ENCODE results near the gene TMEM132D.
"Not testable (repeated sequence)": the region's sequence is repeated elsewhere in the genome, so short reads cannot be mapped to it uniquely, and the experiment has no call there.

TMEM132D gene

DNA sequence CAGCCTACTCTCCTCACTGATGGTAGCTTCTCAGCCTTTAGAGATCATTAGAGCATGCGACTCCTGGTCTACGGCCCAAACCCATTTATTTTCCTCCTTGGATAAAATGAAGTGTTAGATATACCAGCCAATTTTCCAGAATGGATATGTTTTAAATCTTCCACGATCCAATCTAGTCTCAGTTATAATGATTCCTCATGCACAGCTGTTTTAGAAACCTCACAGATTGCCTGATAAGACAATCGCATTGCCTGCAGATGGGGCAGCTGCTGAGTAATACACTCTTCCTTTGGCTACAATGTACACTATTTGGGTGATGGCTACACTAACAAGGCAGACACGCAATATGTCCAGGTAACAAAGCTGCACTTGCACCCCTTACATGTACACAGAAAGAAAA, 823.4 kb downstream of the TMEM132D start:
- DNase-seq = no peak

DNA sequence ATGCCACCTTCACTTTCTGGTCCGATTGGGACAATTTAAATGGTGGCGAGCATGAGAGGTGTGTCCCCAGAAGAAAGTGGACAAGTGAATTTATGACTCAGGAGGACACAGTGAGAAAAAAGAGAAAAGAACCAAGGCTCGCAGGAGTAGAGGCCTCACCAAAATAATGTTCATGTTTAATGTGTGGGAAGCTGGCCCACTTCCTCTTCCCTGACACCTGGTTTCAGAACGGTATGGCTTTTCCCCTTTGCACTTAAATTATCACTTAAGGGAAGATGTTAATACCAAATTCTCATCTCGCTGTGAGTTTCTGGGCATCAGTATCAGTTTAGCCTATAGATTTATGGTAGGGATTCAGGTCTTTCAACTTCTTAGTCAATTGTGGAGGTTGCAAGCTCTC, 824.1 kb downstream of the TMEM132D start:
- no peak for DNase-seq

DNA sequence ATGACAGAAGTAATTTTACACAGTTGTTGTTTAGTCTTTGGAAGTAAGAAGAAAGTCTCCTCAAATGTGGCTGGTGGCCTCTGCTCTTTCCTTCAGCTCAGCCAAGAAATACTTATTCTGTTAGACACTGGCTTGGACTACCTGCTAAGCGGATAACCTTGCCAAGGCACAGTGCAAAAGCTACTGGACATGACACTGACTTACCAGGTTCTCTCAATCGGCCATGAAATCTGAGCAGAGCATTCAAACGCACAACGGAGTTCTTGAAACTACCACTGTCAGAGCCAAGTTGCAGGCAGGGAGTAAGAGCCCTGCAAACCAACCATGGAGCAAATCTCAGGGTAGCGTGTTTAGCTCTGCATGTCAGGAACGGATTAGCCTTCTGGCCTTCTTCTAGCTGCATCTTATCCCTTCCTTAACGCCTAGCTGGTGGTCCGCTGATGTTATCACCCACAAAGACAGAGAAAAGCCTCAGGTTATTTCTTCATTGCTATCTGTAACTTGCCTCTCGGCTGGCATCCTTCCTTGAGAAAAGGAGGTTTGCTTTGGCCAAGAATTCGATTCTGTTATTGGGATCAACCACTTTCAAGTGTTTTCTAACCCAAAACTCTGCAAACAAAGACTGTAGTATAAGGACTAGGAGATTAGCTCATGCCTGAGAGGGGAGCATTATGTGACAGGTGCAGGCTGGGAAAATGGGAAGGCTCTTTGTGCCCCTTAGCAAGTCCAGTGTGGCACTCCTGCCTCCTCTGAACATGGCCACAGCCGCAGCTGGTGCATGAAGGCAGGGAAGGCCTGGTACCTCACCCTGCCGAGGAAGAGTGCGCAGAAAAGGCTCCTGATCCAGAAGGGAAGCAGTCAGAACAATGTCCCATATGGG, 827.1 kb downstream of the TMEM132D start:
- DNase-seq = no peak

DNA sequence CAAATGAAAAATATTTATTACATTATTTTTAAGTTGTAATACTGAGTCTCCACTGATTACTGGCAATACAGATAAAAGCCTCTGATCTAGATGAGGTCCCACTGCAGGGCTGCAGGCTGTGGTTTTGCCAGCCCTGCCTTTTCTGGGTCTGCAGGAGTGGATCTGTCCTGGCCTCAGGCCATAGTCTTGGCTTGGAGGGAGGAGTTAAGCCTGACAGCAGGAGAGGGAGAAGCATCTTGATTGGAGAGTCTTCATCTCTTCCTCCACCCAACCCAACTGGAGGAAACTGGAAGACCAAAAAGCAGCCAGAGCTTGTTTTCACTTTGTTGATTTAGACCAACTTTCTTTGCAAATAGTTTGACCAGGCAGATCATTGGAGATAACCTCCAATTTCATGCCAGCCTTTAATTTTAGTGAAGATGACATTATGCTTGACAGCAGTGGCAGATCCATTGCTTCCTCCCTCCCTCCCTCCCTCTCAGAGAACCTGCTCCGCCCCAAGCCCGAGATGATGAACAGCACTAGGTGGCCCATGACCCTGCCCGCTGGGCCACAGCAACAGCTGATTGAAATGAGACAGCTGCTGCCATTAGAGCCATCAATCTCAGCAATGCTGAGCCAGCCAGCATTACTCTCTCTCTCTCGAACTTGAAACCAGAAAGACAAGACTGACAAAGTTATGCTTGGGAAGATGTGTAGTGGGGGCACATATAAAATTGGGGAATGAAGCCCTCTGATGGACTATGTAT, 828.2 kb downstream of the TMEM132D start:
- no peak for DNase-seq

DNA sequence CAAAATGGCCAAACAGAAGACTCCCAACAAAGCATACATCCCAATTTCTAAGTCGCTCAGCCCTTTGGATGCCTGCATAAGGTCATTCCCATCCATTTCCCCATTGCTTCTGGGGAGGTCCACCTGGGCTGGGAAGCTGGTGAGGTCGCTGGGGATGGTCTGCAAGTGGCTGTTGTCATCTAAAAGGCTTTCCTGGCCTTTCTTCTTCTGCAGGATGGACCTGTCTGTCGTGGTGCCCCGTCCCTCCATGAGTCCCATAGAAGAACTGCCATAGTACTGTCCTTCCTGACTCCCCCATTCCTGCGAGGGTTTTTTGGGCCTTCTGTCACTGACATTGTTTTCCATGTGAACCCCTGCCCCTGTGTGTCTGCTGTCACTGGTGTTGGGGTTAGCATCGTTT, 829.4 kb downstream of the TMEM132D start:
- DNase-seq = no peak

DNA sequence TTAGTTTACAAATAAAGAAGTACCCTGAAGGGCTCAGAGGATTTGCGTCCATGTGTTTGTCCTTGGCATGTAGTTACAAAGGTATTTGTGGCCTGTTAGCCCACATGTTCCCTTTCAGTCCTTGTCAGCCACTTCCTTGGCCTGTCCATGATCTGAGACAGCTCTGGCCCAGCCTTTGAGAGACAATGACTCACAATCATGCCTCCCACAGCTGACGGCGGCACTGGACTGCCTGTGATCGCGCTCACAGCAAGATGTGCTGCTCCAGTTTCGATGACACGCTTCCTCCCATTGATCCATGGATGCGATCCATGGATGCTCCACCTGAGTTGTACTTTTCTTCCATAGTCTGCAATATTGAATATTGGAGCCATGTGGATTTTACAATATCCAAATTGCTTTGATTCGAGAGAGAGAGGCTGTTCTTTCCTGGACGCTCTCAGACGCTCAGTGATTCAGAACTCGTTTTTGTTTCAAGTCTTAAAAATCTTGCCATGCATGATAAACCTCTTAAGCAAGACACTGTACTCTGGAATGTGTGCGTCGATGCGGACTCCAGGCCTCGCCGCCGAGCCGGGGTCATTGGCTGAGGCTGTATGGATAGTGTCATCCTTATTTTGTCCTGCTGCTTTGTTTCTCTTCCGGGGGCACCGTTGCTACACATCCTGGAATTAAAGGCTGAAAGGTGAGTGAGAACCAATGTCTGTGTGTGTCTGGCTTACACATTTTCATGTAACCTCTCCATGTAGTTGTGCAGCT, 830.5 kb downstream of the TMEM132D start:
- DNase-seq = no peak

DNA sequence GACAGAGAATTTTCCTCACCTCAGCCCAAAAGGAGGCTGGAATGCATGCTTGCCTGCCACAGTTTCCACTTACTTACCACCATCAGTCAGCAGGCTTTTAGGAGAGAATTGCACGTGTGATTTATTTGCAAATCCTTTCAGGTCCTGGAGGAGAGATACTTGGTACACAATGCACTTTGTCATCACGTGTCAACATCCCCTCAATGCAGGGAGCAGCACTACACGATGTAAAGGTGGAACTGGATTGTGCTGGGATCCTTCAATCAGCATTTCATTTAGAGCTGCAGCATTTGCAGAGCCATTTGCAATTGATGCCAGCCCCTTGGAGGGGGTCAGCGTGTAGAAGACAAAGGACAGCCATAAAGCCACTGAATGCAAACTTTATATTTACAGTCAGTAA, 832.5 kb downstream of the TMEM132D start:
- no peak for DNase-seq

DNA sequence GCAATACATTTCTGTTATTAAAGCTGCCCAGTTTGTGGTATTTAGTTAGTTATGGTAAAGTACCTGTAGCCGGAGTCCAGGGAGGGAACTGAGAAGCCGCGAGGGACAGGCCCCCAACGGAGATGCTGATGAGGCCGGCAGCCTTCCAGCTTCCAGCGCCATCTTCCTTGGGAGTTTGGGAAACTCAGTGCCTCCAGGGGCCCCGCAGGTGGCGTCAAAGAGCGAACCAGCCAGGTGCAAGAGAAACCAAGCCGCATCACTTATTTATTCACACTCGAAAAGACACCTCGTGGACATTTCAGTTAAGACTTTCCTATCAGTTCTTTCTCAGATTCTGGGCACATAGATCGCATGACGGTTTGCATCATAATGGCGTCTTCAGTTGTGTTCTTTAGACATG, 833.9 kb downstream of the TMEM132D start:
- DNase-seq = no peak

DNA sequence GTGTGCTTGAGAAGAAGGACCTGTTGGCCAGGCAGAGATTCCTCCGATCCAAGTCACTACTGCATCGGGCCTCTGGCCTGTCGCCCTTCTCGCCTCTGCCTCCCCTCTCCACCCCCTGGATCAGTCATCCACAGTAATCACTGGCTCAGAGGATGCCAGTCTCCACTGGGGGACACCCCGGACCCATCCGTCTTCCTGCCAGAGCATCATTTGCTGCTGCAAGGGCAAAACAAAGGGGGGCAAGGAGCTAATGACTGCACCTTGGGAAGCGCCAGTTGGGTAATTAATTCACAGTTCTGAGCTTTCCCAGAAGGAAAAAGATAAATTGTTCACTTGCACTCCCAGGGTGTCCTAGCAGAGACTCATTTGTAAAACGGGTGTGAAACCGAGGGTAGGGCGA, 835.1 kb downstream of the TMEM132D start:
- no peak for DNase-seq

DNA sequence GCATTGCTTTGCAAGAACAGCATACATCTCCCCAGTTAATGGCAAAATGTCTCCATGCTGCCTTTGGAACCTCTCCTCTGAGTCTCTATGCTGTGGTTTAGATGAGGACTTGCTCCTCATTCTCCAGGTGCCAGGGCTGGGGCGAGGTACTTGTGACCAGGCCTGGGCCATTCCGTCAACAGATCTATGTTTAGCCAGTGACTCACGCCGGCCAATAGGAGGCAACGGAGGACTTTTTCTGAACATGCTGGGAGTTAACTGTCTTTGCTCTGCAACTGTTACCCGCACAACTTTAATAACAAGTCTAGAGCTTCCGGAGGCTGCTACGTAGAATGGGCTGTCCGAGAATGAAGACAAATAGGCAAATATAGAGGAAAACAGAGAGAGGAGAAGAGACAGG, 836.3 kb downstream of the TMEM132D start:
- no peak for DNase-seq

DNA sequence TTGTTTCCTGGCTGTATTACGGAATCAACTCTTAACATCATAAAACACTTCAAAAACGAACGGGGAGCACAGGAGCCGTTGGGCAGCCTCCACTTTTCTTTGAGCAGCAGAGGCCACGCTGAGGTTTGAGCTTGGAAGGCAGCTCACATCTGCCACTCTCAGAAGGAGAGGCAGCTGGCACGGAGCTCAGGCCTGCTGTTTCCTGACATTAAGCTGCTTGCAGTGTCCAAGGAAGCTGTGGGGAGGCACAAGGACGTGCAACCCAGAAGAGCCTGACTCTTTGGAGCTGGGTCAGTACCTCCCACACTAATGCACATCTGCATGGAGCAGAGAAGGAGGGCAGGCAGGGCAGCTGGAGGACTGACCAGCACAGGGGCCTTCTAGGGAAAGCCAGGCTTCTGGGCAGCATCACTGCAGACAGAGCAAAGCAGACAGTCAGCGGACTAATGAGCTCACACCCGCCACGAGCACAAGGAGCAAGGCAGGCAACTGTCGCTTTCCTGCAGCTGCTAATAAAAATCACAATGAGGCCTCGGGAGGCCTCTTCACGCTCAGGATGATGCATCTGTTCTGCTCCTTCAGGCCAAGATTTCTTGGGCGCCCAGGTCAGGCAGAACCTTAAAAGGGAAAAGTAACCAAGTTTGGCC, 839.5 kb downstream of the TMEM132D start:
- no peak for DNase-seq

DNA sequence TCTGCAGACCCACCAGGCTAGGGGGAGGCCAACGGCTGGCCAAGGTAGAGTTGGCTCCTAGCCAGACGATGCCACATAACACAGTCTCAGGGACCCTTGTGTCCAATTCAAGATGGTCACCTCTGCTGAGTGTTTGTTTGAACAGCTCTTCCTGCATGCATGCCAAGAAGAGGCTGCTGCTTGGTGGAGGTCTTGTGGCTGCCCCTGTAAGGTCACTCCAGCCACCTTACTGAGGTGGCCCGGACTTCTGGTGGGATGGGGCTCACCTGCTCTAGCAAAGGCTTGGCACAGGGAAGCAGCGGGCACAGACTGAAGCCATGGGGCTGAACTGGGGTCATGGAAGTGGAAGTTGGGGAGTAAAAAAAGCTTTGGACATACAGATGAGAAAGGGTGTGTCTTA, 840.2 kb downstream of the TMEM132D start:
- no peak for DNase-seq

DNA sequence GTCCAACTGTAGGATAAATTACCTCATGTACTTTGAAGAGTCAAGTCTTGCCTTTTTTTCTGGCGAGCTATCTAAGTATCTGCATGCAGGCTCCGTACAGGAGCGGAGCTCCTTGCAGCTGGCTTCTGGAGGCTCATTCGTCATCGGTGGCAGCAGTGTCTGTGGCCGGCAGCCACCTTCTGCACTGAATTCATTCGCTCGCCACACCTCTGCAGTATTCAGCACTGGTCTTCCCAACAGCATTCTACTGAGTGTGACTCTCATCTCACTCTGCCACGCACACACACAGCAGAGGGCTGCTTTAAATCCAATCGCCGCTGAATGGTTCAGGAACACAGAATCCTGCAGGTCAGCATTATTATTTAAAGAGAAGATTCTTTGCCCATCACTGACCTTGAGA, 850.6 kb downstream of the TMEM132D start:
- DNase-seq = no peak

DNA sequence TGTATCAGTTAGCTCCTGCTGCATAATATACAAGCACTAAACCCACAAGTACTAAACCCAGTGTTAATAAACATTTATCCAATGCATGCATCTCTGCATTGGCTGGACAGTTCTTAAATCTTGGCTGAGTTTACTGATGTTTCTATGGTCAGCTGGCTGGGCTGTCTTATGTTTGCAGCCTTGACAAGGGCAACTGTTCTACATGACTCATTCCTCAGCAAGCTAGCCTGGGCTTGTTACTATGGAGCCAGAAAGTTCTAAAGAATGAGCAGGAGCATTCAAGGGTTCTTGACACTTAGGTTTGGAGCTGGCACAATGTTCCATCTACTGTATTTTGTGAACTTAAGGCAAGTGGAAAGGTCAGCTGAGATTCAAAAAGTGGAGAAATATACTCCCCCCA, 851.5 kb downstream of the TMEM132D start:
- no peak for DNase-seq

DNA sequence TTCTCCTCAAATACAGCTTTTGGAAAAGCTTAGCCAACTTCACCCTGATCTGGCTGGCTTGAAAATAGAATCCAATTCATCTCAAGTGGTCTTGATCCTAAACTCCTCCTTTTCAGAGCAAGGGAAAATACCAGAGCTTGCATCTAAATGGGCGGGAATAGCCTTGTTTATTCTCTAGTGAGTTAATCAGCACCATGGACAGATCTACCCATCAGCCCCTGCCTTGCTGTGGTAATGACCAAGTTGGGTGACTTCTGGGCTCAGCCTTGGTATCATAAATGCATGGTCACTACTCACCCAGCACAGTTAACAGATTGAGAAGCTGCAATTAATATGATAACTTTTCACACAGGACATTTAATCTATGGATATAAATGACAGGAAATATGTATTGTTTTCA, 853.9 kb downstream of the TMEM132D start:
- DNase-seq = no peak

DNA sequence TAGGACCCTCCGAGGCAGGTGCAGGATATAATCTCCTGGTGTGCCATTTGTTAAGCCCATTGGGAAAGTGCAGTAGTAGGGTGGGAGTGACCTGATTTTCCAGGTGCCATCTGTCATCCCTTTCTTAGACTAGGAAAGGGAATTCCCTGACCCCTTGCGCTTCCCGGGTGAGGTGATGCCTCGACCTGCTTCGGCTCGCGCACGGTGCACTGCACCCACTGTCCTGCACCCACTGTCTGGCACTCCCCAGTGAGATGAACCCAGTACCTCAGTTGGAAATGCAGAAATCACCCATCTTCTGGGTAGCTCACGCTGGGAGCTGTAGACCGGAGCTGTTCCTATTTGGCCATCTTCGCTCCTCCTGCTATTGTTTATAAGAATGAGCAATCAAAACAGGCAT, 860.5 kb downstream of the TMEM132D start:
- not testable (repeated sequence) for DNase-seq

DNA sequence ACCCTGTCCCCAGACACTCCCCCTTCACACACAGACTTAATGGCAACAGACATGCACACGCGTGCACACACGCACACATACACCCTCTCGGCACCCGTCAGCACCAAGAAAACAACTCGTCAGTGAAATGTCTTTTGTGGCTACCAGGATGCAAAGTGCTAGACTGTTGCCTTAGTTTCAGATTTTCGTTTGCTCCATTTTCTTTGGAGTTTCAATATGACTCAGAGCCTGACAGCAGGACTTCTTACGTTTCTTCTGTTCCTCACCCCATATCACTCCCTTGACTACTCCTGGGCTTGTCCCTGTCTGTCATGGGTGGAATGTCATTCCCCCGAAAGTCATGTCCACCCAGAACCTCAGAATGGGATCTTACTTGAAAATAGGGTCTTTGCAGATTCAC, 867.7 kb downstream of the TMEM132D start:
- DNase-seq = no peak

DNA sequence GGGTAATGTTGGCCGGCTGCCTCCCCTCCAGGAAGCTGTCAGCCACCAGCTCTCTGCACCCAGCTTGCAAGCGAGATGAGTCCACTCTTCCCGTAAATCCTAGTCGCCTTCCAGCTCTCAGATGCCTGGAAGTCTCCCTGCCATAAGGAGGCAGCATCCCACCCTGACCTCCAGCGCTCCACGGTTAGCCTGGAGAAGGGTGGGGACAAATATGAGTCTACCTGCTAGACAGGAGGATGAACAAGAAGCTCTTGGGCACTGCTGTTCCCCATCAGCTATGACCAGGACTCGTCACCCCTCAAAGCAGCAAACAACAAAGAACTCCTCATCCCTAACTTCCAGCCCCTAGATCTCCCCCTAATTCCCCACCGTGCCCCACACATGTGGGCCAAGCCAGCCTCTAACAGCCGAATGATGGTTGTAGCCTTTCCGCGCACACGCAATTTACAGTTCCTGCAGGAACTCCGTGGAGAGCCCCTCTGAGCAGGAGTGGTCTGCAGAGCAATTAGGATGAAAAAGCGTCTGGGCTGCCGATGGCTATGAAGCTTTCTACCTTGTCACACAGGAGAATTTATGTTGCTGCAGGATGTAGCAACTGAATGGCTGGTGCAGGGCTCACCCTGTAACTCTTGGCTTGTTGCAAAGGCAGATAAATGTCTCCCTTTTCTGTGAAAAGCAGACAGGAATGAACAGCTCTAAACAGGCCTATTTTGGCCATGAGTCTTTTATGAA, 869.1 kb downstream of the TMEM132D start:
- DNase-seq = no peak

DNA sequence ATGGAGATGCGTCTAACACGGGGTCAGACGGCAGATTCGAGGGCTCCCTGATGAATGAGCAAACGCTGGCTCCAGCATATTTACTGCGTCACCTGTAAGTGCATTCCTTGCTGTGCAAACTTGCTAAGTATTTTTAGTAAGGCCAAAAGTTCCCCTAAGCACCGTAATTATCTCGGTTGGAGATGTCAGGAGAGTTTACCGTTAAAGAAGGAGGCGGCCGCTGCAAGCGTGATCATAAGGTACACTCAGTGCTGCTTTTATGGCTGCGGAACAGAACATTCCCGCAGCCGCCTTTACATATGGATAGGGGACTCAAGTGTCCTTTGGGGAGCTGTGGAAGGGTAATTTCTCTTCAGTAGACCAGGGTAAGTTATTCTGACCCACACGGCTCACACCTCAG, 875.0 kb downstream of the TMEM132D start:
- DNase-seq = no peak

DNA sequence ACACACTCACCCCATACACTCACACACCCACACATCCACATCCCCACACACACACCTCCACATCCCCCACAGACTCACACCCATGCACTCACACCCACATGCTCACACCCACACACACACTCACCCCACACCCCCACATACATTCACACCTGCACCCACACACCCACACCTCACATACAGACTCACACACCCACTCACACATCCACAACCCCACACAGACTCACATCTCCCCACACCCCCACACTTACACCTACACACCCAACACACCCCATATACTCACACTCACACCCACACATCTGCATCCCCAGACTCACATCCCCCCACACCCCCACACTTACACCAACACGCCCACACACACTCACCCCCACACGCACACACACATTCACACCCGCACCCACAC, 878.8 kb downstream of the TMEM132D start:
- DNase-seq = no peak

All from SIG-M5 (cell line).